HG03175 (cell line): ENCODE results near the gene TUBB4A.

Source experiments
- ATAC-seq: cut with Tn5 transposase; IDR thresholded peaks from one replicate; pipeline ENCODE4 v1.9.1; 2021; ENCODE audit warnings: mild to moderate bottlenecking, moderate library complexity; ENCODE audit not compliant: unreplicated experiment

TUBB4A gene

DNA sequence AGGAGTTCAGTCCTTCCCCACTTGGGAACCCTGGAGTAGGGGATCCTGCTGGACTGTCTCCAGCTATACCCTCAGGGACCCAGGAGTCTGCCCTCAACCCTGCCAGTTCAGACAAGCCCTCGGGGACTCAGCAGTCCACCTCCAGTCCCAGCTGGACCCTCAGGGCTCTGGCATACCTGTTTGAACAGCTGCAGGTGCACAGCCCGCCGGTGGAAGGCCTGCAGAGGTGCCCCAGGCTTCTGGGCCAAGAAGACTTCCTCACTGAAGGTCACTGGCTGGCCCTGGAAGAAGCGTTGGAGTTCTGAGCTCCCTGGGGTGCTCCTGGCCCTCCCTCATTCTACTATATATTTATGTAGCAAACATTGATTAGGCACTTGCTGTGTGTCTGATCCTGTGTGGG, 29.4 kb downstream of the TUBB4A start:
- no peak for ATAC-seq

DNA sequence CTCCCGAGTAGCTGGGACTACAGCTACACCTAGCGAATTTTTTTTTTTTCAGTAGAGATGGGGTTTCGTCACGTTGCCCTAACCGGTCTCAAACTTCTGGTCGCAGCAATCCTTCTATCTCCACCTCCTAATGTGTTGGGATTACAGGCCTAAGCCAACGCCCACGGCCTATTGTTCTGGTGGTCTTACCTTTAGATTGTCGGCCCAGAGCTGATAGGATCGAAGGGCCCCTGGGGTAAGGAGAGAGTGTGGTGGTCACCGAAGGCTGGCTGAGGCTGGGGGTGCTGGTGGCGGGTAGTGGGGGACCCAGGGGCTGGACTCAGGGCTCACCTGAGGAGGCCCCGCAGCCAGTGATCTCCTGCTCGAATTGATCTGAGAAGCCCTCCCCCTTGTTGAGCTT, 31.0 kb downstream of the TUBB4A start:
- no peak for ATAC-seq

DNA sequence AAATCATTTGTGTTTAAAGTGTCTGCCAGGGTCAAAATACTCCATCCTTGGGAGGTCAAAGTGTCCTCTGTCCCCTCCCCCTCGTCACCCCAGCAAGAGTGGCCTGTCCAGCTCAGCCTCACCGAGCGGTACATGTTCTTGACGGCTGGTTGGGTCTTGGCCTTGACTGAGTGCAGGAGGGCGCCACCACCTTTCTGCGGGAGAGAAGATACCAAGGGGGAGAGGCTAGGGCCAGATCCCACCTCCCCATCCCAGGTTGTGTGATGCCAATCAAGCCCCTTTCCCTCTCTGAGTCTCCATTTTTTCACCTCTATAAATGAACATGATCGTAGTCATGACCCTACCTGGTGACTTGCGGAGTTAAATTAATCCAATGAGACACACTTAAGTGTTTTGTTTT, 31.9 kb downstream of the TUBB4A start:
- no peak for ATAC-seq

DNA sequence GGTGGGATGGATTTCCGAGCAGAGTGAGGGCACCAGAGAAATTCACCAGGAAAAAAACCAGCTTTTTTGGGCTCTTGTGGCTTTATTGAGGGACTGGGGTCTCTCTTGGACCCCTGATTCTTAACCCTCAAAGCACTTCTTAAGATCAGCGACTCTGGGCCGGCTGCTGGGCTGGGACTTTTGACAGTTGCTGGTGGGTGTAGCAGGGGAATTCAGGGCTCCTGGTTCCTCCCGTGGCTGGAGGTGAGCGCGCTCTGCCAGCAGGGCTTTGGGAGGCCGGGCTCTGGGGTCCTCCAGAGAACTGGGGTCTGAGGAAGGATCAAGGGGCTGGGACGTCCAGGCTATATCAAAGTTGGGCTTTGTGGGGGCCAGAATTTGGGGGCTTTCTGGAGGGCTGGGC, 34.7 kb downstream of the TUBB4A start:
- ATAC-seq = no peak

DNA sequence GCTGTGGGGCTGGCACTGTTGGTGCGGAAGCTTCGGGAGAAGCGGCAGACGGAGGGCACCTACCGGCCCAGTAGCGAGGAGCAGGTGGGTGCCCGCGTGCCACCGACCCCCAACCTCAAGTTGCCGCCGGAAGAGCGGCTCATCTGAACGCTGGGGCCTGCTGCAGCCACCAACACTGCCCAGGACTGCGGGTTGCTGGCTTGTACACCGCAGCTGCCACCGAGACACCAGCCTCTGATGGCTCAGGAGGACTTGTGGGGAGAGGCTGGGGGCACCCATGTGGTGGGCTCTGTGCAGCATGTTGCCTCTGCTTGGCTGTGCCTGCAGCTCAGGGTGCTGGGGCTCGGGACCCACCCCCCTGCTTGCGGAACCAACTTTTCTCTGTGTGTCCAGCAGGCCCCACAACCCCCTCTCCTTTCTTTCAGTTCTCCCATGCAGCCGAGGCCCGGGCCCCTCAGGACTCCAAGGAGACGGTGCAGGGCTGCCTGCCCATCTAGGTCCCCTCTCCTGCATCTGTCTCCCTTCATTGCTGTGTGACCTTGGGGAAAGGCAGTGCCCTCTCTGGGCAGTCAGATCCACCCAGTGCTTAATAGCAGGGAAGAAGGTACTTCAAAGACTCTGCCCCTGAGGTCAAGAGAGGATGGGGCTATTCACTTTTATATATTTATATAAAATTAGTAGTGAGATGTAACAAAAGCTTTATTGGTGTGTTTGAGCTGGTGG, 35.4 kb downstream of the TUBB4A start:
- no peak for ATAC-seq

DNA sequence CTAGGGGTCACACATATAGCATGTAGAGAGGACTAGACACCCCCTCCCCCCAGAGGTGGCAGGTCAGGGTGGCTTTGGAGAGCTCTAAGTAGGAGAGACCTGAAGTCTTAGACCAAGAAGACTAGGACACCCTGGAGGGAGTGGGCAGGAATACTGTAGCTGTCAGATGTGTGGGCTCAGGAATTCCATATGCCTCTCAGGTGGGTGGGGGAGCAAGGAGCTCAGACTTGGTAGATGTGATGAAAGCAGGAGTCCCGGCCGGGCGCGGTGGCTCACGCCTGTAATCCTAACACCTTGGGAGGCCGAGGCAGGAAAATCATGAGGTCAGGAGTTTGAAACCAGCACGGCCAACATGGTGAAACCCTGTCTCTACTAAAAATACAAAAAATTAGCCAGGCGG, 36.4 kb downstream of the TUBB4A start:
- ATAC-seq = no peak

DNA sequence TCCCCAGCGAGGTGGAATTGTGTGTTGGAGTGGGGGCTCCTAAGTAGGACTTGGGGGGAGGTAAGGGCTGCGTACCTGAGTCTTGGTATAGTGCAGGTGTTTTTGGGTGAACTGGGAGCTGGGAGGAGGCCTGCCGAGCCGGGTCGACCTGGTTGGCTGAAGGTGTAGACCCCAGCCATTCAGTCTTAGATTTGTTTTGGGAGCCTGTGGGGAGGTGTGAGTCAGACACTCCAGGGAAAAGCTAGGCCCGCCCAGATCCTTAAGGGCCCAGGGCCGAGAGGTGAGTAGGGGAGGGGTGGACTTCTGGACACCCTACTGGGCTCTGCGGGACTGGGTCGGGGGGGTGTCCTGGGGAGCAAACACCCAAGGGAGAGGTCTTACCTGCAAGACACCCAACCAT, 37.1 kb downstream of the TUBB4A start:
- ATAC-seq = no peak

DNA sequence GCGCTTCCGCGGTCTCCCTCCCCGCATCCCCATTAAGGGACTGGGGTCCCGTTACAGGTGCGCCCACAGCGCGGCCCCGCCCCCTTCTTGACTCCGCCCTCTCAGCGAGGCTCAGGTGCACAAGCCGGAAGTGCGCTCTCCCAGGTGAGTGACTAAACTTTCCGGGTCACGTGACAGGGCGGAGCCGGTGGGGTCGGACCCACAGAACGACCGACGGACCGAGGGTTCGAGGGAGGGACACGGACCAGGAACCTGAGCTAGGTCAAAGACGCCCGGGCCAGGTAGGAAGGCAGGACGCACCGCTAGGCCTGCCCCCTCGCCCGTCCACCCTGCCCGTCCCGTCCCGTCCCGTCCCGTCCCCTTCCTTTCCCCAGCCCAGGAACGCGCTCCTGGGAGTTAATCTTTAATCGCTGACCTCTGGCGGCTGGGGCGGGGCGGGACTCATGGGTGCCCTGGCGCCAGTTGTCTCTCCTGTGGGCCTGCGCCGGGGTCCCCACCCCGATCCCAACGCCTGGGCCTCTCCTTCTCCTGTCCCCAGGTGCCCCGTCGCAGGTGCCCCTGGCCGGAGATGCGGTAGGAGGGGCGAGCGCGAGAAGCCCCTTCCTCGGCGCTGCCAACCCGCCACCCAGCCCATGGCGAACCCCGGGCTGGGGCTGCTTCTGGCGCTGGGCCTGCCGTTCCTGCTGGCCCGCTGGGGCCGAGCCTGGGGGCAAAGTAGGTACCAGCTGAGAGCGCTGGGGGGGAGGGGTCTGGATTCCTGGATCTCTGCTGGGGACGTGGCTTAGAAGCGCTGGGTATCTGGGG, 37.8 kb downstream of the TUBB4A start, which contains the start of gene CRB3:
TSS of gene CRB3 (plus strand) at position 202 of the 804 bp plus-strand sequence. CDS start at position 633, 431 bp downstream.
- ATAC-seq = no peak

DNA sequence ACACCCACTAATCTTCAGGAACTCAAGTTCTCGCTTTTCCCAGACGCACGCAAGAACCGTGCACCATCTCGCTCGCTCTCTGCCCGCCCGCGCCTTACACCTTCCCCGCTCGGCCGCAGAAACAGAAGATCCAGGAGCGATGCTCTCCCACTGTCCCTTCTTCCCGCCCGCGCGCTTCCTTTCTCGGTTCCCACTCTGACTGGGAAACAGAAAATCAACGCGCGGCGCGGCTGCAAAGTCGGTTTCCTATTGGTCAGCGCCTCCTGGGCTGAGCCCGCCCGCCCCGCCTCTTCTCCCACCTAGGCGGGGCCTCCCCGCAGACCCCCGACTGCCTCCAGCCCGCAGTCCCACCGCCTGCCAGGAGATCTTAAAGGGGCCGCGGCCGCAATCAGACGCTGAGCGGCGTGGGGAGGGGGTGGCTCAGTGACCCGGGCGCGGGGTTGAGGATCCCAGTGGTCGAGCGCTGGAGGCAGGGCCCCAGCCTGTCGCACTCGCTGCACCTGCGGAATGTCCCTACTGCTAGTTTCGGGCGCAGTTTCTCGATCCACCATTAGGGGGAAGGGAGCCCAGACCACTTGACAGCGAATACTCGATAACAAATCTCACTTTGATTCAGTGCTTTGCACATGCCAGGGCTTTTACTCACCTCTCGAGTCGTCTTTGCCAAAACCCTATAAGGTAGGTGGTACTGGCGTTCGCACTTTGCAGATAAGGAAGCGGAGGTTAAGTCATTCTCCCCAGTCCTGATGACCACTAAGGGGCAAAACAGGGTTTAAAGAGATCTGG, 41.8 kb downstream of the TUBB4A start:
- peak; percentile 70 for ATAC-seq

DNA sequence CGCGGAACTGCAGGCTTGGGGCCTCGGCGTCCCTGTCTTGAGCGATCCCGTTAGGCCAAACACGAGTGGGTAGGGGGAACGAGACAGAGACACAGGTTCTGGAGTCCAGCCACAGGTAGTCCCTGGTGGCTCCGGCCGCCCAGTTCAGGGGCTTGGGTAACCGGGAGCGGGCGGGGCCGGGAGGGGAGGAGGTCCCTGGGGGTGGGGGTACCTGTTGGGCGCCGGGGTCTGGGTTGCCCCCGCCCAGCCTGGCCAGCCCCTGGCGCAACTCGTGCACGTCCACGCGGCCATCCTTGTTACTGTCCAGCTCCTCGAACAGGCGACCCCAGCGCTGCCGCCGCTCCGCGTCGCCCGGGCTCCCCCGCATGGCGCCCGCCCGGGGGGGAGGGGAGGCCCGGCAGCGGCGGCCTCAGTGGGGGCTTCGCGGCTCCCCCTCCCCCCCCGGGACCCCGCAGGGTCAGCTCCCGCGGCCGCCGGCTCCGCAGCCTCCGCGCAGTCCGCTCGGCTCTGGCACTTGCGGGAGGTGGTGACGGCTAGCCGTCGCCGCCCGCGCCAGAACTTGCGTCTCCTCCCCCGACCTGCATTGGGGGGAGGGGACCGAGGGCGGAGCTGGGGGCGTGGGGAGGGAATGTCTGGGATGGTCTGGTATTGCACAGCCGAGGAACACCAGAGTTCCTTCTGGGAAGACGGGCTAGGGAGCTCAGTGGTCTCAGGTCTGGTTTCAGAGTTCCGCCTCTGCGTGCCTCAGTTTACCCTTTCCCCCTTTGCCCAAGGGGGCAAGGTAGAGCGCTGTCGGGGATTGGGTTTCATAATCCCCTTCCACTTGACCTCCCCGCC, 42.6 kb downstream of the TUBB4A start, which contains the start of gene SLC25A23:
TSS of gene SLC25A23 (minus strand) at position 531 of the 837 bp plus-strand sequence. CDS start at position 367, 164 bp downstream.
- ATAC-seq = peak; percentile 39

DNA sequence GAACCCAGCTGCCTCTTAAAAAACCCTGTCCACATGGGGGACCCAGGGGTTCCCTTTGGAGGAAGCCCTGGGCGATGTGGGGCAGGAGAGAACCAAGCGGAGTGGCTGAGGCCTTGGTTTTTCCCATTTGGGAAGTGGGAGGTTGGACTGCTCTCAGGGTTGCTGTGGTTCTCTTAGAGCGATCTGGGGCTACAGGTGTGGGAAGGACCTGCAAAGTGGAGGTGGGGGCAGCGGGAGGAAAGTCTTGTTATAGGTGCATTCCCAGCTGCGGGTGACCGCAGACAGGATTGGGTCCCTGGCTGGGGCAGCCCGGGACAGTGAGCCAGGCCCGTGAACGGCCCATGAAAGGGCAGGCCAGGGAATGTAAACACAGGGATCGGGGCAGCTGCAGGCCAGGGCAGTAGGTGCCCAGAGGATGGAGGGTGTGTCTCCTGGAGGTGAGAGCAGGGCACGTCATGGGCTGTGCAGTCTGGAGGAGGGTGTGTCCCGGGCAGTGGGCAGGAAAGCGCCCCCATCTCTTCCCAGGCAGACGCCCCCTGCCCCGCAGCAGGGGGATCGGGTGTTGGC, 43.3 kb downstream of the TUBB4A start:
- ATAC-seq = no peak

DNA sequence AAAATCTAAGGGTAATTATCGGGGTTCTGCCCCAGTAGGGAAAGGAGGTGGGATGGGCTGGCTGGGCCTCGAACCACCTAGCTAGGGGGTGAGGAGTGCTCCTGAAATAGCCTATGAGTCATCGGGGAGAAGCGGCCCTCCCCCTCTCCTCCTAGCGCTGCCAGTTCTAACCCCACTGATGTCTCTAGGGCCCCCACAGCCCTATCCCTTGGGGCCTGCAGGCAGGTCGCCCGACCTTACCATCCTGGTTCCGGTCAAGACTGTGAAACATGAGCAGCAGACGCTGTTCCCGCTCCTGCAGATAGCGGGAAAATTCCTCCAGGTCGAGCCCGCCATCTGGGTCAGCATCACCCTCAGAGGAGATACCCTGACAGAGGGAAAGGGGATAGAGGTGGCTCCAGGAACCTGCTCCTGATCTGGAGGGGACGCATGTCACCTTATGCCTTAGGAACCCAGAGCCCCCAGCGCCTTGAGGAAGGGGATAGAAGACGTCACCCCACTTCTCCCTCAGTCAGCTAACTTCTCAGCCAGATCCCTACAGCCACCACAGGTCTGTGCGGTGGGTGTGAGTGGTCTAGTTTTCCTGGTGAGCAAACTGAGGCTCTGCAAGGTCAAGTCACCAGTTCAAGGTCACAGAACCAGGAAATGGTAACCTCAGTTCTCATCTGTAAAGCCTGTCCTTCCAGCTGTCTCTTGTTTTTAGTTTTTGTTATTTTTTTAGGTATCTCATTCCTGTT, 44.0 kb downstream of the TUBB4A start:
- ATAC-seq = no peak

DNA sequence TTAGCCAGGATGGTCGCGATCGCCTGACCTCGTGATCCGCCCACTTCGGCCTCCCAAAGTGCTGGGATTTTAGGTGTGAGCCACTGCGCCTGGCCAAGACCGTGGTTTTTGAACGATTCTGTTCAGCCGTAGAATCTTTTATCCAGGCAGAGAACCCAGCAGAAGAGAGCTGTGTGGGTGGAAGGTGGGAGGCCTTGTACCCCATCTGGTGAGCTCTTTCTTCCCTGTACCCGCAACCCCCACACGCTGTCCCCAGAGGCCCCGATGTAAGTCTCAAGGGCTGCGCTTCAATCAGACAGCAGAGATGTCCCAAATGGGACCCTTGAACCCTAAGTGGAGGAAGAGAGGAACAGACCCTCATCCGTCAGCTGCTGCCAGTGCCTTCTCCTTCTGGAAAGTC, 46.2 kb downstream of the TUBB4A start:
- ATAC-seq = no peak

DNA sequence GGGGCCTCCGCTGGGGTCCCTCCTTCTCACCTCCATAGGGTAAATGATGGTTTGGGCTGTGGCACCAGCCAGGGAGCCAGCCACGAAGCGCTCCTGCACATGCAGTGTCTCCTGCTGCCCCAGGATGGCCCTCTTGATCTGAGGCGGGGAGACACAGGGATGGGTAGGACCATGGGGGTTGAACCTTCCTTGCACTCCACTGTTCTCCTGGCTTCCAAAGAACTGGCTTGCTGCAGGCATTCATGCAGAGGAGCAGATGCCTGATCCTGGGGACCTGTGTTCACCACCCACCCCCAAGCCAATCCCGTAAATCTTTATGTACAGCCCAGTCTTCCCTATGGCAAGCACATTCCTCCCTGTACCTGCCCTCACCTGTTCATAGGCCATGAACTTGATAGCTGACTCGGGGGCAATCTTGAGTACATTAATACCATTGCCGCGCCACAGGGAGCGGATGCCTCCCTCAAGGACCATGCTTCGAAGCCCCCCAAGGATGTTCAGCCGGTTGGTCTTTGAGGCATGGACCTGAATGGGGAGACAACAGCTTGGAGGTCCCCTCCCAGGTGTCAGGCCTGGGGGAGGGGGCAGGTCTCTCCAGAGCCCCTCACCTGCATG, 48.1 kb downstream of the TUBB4A start:
- no peak for ATAC-seq

DNA sequence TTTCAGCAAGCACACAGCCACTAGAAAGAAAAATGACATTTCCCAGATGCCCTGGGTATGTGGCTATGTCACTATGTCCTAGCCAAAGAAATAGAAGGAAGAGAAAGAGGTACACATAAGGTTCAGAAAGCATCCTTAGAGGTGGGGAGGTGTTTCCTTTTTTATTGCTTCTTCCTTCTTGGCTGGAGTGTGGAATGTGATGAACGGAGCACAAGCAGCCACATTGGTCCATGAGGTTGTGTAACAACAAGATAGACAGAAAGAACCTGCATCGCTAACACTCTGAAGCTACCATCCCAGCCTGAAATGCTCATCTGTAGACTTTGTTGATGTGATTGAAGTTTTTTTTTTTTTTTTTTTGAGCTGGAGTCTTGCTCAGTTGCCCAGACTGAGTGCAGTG, 49.2 kb downstream of the TUBB4A start:
- ATAC-seq = no peak

DNA sequence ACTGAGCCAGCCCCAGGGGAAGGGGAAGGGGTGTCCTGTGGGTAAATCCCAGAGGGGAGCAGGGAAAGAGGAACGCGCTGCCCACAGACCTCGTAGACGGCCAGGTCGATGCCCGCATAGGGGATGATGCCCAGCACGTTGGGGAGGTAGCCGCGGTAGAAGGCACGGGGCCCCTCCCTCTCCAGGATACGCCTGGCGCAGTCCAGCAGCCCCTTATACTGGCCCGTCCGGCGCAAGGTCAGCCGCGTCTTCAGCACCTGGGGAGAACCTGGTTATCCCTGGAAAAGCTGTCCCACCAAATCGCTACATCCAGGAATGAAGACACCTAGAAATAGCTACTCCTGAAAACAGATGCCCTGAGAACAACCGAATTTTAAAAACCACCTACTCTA, 49.9 kb downstream of the TUBB4A start:
- no peak for ATAC-seq

DNA sequence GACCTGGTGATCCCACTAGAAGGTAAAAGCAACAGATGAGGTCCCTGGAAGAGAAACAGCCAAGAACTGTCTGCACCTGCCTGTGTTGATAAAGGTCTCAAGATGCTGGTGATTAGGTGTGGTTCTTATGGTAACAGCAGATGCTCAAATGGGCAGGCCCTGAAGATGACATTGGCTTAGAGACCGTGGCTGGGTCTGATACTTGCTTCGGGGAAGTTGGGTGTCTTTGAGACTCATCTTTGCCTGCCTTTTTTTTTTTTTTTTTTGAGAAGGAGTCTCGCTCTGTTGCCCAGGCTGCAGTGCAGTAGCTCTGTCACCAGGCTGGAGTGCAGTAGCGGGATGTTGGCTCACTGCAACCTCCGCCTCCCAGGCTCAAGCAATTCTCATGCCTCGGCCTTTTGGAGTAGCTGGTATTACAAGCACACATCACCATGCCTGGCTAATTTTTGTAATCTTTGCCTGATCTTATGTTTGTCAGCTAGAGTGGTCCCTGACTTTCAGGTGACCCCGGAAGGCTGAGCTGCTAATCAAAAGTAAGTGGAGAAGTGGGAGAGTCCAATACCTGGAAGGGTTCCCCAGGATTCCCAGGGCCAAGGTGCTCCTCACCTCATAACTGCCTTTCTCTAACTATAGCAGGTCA, 50.4 kb downstream of the TUBB4A start:
- ATAC-seq = no peak

DNA sequence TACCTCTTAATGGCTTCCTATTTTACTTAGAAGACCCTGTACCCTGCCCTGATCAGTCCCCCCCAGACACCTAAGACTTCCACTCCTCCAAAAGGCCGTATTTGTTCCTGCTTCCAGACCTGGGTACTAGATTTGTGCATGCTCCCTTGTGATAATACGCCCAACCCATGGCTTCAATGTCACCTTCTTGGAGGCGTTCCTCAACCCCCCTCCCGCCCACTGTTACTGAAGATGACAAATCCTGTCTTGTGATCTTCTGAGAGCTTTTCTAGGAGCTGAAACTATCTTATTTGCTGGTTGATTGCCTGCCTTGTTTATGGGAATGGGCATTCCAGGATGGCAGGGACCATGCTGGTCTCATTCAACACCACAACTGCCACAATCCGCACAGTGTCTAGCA, 51.9 kb downstream of the TUBB4A start:
- ATAC-seq = no peak

DNA sequence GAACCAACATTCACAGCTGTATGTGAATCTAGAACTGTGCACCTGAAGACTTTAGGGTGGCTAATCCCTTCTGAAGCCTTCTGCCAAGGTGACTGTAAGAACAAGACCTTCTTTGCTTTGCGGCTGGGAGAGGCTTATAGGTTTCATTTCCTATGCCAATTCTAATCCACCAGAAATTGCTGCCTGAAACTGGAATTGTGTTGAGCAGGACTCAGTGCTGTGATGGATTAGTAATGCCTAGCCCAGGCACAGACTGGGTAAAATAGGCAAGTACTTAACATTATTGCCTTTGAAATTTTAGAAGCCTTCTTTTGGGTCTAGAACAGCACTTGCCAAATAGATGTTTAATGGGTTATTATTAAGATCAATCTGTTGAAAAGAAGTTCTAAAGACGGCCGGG, 54.1 kb downstream of the TUBB4A start:
- ATAC-seq = no peak
